Esophagus (tissue), 2 donors: Measurements from ENCODE around the gene CSRNP3. TPM values are rescaled to one million over a fixed set of nuclear protein-coding genes. Genes with fewer than 3 reads are reported as not detected.

ENCODE experiments used
- H3K27ac ChIP-seq, 2 donors: one replicate each; pipeline ENCODE4 v1.5.1; 2013; ENCODE audit warnings: low read depth in 2 of 2, mild to moderate bottlenecking in 2 of 2, inconsistent platforms in 1 of 2, low read length in 1 of 2, moderate library complexity in 1 of 2
- H3K27me3 ChIP-seq, 2 donors: one replicate each; pipeline ENCODE4 v1.6.1; 2013; ENCODE audit warnings: low read length in 2 of 2, control low read depth in 1 of 2, mild to moderate bottlenecking in 1 of 2; ENCODE audit not compliant: insufficient read depth in 2 of 2, control insufficient read depth in 1 of 2
- H3K36me3 ChIP-seq, 2 donors: one replicate each; pipeline ENCODE4 v1.6.1; 2013; ENCODE audit warnings: low read length in 1 of 2; ENCODE audit not compliant: control insufficient read depth in 2 of 2, insufficient read depth in 2 of 2
- H3K4me1 ChIP-seq, 2 donors: one replicate each; pipeline ENCODE4 v1.6.1; 2013; ENCODE audit warnings: low read length in 1 of 2; ENCODE audit not compliant: control insufficient read depth in 2 of 2, insufficient read depth in 2 of 2
- H3K4me3 ChIP-seq, 2 donors: one replicate each; pipeline ENCODE4 v1.5.1; 2013; ENCODE audit warnings: low read length in 2 of 2, mild to moderate bottlenecking in 2 of 2, low read depth in 1 of 2, moderate library complexity in 1 of 2
- H3K9me3 ChIP-seq, 2 donors: one replicate each; pipeline ENCODE4 v1.6.1; 2013; ENCODE audit warnings: mild to moderate bottlenecking in 2 of 2, low read depth in 1 of 2, low read length in 1 of 2, moderate library complexity in 1 of 2; ENCODE audit not compliant: control insufficient read depth in 2 of 2, insufficient read depth in 1 of 2
- WGBS, 2 donors: extraction: QIAGEN DNeasy Blood & Tissue Kit; methylation state at CpG; one replicate each; pipeline ENCODE4 v1.1.7; 2013; 5-methylcytosine and 5-hydroxymethylcytosine counted together
- polyA plus RNA-seq, 2 donors: library from polyadenylated mRNA; stranded (reverse); fragments of 200-250 nt; gene quantifications; one replicate each; pipeline ENCODE4 v1.2.3, GENCODE V29; 2013
- donor health status: healthy with polysubstance abuse.
- donor health status: Bipolar disorder and iron deficiency.

Gene CSRNP3
- polyA plus RNA-seq, 2 donors = 0.38 to 0.55 TPM

DNA sequence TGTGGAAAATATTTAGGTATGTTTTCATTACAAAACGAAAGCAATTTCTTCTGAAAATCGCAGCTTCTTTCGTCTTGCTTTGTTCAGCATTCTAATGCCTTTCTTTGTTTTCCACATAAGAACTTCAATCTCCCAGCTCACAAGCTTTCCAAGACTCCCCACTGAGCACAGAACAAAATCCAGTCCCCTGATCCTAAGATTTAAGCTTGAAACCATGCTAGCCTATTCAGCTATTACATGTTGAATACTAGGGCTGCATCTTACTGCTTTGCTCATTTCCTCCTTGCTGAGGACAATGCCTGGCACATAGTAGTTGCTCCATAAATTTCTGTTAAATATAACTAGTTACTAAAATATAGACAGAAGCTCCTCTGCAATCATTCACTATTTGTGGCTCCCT is 163.9 kb downstream of the CSRNP3 start:
- Histone ChIP-seq H3K4me3 (no peak overlapping the region), H3K4me1 (no peaks in the 10 kb centered on the region), H3K9me3 (no peaks in the 10 kb centered on the region), H3K27me3 (no peaks in the 10 kb centered on the region), H3K36me3 (no peaks in the 10 kb centered on the region), H3K27ac (no peak overlapping the region)
- 89 to 90% methylated on average over 3 of the region's 3 CpGs for WGBS, 2 donors

DNA sequence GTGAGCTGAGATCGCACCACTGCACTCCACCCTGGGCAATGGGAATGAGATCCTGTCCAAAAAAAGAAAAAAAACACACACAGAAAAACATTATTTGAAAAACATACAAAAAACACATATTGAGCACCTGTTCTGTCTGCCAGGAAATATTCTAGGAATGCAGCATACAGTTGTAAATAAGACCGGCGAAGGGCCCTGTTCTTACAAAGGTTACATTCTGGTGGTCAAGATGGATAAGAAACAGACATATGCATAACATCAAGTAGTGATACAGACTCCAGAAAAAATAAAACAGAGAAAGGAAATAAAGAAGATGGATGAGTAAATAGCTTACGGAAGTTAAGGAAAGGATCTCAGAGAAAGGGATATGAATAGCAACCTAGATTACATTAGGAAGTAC is 164.8 kb downstream of the CSRNP3 start:
- 79 to 92% methylated on average over 4 of the region's 4 CpGs for WGBS, 2 donors
- H3K9me3 ChIP-seq = no peaks in the 10 kb centered on the region
- H3K4me3 ChIP-seq = no peak overlapping the region
- H3K27me3 ChIP-seq = no peaks in the 10 kb centered on the region
- no peaks in the 10 kb centered on the region for H3K36me3 ChIP-seq
- H3K27ac ChIP-seq = no peak overlapping the region
- H3K4me1 ChIP-seq = no peaks in the 10 kb centered on the region

DNA sequence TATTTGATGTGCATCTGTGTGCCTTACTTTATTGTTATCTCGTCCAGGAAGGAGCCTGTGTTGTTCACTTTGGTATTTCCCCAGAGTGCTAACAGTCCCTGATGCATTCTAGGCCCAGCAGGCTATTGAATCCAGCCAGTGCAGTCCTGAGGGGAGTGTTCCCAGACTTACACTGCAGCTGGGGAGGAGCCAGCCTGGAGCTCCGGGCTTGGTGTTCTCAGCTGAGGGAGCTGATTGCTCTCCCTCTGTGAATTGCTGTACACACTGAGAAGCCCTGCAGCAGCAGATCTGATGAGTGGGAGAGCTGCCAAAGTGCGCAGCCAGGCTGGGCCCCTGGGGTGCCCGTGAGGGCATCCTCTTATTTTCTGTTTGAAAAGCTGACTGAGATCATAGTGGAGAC is 165.4 kb downstream of the CSRNP3 start:
- Histone ChIP-seq H3K9me3 (no peaks in the 10 kb centered on the region), H3K4me3 (no peak overlapping the region), H3K27me3 (no peaks in the 10 kb centered on the region), H3K4me1 (no peaks in the 10 kb centered on the region), H3K27ac (no peak overlapping the region), H3K36me3 (no peaks in the 10 kb centered on the region)
- 26 to 42% methylated on average over 4 of the region's 4 CpGs for WGBS, 2 donors

DNA sequence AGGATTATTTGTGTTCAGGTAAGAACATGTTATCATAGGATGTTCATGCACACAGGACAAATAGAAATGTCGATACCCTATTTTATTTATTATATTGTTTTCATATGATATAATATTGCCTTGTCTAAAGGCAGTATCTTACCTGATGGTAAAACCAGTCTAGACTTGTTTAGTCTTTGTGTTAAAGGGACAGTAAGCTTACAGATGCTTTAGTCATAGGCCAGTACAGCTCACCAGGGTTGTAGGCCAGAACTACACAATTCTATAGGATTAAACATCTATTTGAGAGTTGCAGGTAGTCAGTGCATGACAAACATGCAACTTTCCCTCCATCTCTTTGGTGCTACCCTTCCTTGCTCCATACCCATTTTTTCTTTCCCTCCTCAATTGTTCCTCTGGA is 166.0 kb downstream of the CSRNP3 start:
- Histone ChIP-seq H3K4me3 (no peak overlapping the region), H3K4me1 (no peaks in the 10 kb centered on the region), H3K36me3 (no peaks in the 10 kb centered on the region), H3K9me3 (no peaks in the 10 kb centered on the region), H3K27ac (no peak overlapping the region), H3K27me3 (no peaks in the 10 kb centered on the region)
- WGBS, 2 donors = 47 to 55% methylated on average over 1 of the region's 1 CpG

DNA sequence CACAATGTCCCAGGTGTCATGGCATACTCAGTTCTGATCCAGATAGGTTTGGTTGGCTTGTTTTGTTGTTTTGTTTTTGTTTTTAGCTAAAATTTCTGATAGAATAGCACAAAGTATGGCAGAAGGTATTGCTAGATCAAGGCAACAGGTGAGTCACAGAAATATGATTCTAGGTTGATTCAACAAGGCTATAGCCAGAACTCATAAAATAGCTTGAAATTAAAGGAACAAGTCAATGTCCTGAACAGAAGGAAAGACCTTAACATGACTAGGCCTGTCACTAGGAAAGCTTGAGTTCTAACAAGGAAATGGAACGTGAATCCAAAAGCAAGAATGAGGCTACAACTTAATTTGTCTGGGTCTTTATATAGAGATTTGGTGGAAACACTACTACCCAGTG is 167.5 kb downstream of the CSRNP3 start:
- Histone ChIP-seq H3K9me3 (no peaks in the 10 kb centered on the region), H3K27me3 (no peaks in the 10 kb centered on the region), H3K4me1 (no peaks in the 10 kb centered on the region), H3K4me3 (no peak overlapping the region), H3K36me3 (no peaks in the 10 kb centered on the region), H3K27ac (no peak overlapping the region)
- 56 to 73% methylated on average over 1 of the region's 1 CpG for WGBS, 2 donors

DNA sequence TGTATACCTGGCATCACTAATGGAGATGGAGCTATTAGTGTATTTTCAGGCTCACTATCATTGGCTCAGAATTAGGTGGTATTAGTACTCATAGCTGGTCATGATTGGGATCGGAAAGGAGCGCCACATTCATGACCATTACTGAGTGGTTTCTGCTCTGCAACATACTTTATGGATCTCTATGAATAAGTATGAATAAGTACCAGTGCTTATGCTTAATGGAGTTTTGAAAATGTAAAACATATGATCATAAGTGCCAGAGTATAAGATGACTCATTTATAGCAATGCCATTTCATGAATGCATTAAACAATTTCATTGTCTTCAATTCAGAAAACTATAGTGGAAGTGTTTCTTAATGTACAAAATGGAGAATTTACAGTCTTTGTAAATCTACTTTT is 167.9 kb downstream of the CSRNP3 start:
- no peak overlapping the region for H3K4me3 ChIP-seq
- WGBS, 2 donors = 94 to 100% methylated on average over 2 of the region's 2 CpGs
- no peaks in the 10 kb centered on the region for H3K36me3 ChIP-seq
- H3K4me1 ChIP-seq = no peaks in the 10 kb centered on the region
- no peaks in the 10 kb centered on the region for H3K27me3 ChIP-seq
- H3K9me3 ChIP-seq = no peaks in the 10 kb centered on the region
- no peak overlapping the region for H3K27ac ChIP-seq

DNA sequence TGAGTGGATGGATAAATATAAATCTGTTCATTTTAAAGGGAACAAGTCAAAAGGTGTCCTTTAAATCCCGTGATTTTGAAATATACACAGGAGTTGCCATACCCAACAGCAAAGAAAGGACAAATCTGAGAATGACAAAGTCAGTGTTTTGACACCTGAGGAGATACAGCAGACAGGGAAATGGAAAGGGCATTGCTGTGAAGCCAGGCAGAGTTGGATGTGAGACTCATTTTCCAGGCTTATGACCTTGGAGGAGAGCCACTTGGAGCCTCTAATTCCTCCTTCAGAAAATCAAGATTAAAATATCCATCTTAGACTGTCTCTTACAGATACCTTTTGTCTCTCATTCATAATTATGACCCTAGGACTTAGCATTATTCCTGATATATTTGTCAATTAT is 170.0 kb downstream of the CSRNP3 start:
- no peaks in the 10 kb centered on the region for H3K4me1 ChIP-seq
- H3K36me3 ChIP-seq = no peaks in the 10 kb centered on the region
- no peaks in the 10 kb centered on the region for H3K9me3 ChIP-seq
- H3K4me3 ChIP-seq = no peak overlapping the region
- H3K27me3 ChIP-seq = no peaks in the 10 kb centered on the region
- H3K27ac ChIP-seq = no peak overlapping the region
- WGBS, 2 donors = 78 to 93% methylated on average over 1 of the region's 1 CpG

DNA sequence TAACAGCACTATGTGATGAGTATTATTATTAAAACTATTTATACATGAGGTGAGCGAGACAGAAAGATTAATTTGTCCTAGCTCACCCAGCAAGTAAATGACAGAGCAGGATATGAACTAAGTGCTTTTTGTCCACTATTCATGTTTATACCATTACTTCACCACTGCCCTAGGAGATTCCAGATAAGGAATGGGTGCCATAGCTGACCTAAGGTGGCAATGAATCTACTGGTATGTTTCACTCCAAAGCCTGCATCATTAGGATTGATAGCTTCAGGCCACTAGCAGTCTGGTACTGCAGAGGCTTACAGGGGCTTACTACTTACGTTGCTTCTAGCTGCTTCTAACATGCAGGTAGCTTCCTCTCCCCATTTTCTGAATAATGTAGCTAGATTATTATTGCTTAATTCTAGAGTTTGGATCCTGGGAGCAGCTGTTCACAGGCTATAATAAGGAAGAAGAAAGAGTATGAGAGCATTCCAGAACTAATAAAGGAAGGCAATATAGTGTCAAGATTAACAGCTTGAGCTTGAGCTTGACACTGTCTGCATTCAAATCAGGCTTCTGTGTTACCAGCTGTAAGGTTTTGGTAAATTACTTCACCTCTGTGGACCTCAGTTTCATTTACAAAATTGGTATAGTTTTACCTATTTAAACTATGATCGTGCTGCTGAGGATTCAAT is 170.9 kb downstream of the CSRNP3 start:
- Histone ChIP-seq H3K9me3 (no peaks in the 10 kb centered on the region), H3K36me3 (no peaks in the 10 kb centered on the region), H3K27ac (no peak overlapping the region), H3K4me3 (no peak overlapping the region), H3K4me1 (no peaks in the 10 kb centered on the region), H3K27me3 (no peaks in the 10 kb centered on the region)
- 62 to 78% methylated on average over 3 of the region's 3 CpGs for WGBS, 2 donors

DNA sequence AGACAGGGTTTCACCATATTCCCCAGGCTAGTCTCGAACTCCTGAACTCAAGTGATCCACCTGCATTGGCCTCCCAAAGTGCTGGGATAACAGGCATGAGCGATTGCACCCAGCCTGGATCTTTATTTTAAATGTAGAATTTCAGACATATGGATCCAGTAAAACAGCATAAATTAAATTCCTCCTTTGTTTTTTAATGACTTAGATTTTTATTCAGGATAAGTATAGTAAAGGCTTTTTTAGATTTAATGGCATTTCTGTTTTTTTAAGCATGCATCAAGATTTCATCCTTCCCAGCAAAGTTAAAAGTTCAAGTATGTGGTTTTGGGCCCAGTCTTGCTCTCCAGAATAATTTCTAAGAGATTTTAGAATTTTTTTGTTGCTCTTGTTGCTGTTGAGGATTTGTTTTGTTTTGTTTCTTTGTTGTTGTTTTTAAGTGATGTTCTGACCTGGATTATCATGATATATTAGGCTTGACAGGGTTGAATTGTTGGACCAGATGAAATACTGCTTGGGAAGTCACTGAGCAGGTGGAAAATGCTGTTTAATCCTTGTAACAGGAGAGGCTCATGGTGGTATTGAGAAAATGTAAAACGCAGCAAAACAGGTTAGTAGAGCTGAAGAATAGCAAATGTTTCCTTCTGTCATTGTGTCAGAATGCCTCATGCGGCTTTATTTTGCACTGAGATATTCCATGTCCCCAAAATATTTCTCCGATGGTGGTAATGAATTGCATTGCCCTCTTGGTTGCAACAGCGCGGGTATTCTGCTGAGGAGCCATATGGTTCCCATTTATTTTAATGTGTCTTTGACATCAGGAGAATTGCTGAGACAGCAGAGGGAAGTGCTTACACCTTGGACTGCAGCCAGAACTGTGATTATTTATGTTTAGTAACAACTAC is 176.7 kb downstream of the CSRNP3 start:
- Histone ChIP-seq H3K9me3 (no peaks in the 10 kb centered on the region), H3K4me3 (no peak overlapping the region), H3K36me3 (no peaks in the 10 kb centered on the region), H3K27me3 (no peaks in the 10 kb centered on the region), H3K27ac (no peak overlapping the region), H3K4me1 (no peaks in the 10 kb centered on the region)
- 75 to 76% methylated on average over 7 of the region's 7 CpGs for WGBS, 2 donors

DNA sequence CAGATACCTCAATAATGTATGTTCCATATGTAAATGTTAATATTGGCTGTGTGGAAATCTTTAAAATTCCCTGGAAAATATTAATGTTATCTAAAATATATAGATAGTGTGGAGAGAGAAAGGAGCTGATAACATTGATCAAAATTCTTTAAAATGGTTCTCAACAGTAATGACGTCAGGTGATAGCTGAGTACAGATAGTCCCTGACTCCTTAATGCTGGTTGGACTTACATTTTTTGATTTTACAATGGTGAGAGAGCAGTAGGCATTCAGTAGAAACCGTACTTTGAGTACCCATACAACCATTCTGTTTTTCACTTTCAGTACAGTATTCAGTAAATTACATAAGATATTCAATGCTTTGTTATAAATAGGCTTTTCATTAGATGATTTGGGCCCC is 177.9 kb downstream of the CSRNP3 start:
- no peaks in the 10 kb centered on the region for H3K36me3 ChIP-seq
- 90 to 94% methylated on average over 2 of the region's 2 CpGs for WGBS, 2 donors

More for the DNA sequence above, 177.9 kb downstream of the CSRNP3 start:
- Histone ChIP-seq H3K4me1 (no peaks in the 10 kb centered on the region), H3K9me3 (no peaks in the 10 kb centered on the region), H3K27ac (no peak overlapping the region), H3K27me3 (no peaks in the 10 kb centered on the region), H3K4me3 (no peak overlapping the region)
